GM19328 (cell line): ENCODE results near the gene PIAS3.
A peak's percentile ranks its signal among the peaks of the same experiment; 100 is the strongest.

Experiments
- ATAC-seq: cut with Tn5 transposase; IDR thresholded peaks from one replicate; pipeline ENCODE4 v1.9.1; 2021; ENCODE audit warnings: mild to moderate bottlenecking, moderate library complexity; ENCODE audit not compliant: unreplicated experiment

Gene PIAS3

GRCh38 chr1:145858901-145859490 is at the start of gene PIAS3:
TSS of gene PIAS3 (minus strand) at chr1:145859081. CDS start at chr1:145858990, 91 bp downstream.
- ATAC-seq, result peak; percentile 82

- ATAC-seq, result no peak
Observed at GRCh38 chr1:145908653-145909052, 49.8 kb upstream of the PIAS3 start.

DNA sequence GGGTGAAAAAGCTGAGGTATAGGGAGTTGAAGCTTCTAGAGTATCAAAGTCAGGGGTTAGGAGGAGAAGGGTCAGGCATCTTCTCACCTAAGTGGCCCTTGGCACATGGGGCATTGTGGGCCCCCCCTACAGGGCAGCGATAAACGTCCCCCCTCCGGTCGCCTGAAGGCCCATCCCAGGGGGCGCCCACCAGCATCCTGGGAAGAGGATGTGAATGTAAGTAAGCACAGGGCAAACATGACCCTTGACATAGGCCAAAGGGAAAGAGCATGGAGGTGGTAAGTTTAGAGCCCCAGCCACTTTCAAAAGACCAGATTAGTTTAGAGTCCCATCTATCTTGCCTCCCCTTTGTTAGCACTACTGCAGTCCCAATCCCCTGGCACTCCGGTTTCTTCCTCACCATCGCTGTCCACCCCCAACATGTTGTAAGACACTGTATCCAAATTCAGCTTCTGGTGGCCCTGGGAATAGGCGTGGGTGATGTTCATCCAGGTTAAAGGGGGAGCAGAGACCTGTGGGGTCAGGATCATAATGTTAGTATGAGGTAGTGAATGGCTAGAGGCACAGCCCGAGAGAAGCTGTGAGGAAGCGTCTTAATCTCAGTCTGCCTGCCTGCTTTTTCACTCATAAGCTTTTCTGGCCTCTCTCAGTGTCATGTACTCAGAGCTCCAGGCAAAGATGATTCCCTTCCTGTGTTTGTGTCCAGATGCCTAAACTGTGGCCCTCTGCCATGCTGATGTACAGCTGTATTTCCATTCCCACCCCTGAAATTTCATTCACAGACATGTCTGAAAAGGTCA is 48.3 kb upstream of the PIAS3 start:
- no peak for ATAC-seq

DNA sequence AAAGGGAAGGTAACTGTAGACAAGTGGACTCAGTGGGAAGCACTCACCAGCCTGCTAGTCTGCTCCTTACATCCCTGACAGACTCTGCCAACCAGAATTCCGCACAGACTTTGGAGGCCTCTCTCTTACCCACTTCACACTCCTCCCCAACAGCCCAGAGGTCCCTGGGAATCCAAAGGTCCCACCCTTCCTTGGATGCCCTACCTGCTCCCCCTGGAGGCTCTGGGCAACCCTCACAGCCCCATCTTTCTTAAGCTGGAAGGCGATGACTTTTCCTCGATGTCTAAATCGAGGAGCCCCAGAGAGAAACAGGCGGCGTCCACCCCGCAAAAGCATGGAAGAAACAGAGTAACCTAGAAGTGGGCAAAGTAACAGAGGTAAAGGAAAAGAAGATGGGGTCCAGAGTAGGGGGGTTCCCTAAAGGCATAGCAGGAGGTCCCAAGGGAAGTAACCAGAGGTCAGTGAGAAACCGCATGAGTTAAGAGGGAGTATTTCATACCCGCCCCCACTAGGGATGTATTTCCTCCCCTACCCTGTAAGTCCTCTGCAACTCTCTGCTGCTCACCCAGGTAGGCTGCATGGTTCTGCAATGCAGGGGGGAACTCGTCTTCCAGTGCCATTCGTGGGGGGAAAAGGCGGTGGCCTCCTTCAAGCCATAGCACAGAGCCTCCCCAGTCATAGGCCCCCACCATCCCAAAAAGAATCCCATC is 42.6 kb upstream of the PIAS3 start:
- no peak for ATAC-seq

DNA sequence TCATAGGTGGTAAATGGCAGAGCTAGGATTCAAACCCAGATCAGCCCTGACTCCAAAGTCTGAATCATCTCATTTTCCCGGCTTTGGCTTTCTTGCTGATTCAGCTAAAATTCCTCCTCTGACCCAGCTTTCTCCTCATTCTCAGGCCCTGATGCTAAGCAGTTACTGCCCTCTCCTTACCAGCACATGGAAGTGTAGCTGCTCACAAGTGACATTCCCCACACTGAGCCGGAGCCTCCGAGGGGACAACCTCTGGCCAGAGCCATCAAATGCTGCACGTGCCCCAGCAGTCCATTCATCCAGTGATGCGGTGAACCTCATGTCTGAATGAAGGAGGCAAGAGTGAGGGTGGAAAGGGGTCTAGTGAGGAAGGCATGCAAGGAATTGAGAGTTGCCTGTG is 39.9 kb upstream of the PIAS3 start:
- ATAC-seq, result no peak

GRCh38 chr1:145897969-145898368 is 39.1 kb upstream of the PIAS3 start:
- ATAC-seq, result no peak

DNA sequence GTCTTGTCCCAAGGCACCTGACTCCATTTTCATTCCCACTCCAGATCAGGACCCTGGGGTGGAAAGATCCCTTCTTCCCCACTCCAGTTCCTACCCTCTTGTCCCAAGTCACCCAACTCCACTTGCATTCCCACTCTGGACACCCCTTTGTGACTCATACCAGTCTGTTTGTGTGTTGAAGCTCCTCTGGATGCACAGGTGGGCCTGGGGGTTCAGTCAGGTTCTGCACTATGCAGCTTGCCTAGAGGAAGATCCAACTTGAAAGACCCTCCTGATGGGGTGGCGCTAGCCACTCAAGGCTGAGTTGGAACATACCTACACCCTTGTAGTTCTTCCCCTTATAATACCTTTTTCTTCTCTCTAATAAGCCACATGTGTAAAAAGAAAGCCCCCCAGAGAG is 36.6 kb upstream of the PIAS3 start:
- no peak for ATAC-seq

DNA sequence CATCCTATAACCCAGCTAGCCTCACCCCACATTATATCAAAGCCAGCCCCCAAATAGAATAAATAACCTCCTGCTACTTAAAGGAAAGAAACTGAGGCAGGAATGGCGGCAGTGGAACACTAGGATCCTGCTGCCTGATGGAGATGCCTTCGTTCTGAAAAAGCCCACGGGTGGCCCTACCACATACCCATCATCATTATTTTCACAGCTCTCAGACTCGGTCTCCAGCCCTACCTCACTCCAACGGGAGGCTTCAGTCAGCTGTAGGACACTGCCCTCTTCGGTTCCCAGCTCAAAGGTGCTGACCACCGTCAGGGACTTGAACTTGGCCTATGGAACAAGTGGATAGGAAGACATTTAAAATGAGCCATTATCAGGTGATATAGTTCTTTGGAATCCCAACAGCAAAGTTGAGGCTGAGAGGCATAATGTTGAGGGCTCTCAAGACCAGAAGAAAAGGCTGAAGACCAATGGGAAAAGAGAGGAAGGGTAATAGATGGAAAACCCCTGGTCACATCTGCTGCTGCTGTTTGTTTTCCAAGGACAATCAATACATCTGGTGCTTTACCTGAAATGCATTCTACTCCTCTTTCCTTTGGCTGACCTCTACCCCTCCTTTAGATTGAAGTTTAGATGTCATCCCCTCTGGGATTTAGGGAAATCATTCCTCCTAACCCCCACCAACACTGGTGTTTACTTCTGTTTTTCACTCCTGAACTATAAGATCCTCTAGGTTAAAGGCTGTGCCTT is 34.6 kb upstream of the PIAS3 start:
- no peak for ATAC-seq

GRCh38 chr1:145892486-145893087 is 33.7 kb upstream of the PIAS3 start:
- ATAC-seq, result no peak

- ATAC-seq, result no peak
Observed at GRCh38 chr1:145891587-145892485, 33.0 kb upstream of the PIAS3 start.

GRCh38 chr1:145891143-145891542 is 32.3 kb upstream of the PIAS3 start:
- no peak for ATAC-seq

DNA sequence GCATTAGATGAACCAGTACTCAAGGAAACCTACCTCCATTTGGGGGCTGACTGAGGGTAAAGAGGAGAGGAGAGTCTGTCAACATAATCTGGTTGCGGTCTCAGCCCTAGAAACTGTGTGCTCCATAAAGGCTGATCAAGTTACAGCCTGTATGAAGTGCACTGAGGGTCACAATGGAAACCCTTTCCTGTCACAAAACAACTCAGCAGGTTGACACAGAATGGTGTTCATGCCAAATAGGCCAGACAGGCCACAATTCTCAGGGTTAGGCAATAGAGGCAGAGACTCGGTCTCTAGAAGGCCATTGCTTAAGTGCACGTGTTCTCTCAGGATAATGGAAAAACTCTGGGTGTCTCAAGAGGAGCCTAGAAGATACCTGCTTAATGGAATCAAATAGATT is 30.8 kb upstream of the PIAS3 start:
- ATAC-seq, result no peak

DNA sequence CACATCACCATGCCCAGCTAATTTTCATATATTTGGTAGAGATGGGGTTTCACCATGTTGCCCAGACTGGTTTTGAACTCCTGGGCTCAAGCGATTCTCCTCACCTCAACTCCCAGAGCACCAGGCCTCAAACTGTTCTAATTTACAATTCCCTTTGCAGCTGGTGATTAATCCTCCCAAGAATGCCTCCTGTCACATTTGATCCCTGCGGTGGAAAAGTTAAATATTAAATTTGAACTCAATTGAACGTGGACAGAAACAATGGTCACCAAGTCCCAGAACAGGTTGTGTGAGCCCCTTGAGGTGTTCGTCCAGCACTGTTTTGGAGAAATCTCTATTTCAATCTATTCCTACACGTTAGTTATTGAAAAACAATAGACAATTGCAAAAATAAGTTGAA is 28.8 kb upstream of the PIAS3 start:
- no peak for ATAC-seq

DNA sequence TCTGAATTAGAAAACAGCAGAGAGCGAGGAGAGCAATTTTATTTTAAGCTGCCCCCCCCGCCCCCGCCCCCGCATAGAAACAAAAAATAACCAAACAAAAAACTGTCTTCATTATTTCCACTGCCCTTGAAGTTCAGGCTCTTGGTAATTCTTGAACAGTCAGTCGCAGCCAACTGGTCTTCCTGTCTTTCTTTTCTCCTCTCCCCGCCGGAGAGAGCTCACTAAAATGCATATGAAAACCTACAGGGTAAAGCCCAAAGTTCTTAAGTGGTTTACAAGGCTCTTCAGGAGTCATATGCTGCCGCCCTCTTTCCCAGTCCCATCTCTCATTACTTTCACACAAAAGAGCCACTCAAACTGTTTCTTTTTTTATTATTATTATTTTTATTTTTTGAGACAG is 27.9 kb upstream of the PIAS3 start:
- no peak for ATAC-seq

DNA sequence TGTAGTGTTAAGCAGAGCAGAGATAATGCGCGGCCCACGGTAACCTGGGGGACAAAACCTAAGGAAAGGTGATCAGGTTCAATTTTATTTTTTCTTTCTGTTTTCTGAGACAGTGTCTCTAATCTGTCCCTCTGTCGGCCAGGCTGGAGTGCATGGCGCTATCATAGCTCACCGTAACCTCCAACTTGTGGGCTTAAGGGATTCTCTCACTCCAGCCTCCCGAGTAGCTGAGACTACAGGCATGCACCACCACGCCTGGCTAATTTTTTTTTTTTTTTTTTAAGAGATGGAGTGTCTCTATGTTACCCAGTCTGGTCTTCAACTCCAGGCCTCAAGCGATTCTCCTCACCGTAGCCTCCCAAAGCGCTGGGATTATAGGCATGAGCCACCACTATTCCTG is 27.5 kb upstream of the PIAS3 start:
- ATAC-seq, result no peak

DNA sequence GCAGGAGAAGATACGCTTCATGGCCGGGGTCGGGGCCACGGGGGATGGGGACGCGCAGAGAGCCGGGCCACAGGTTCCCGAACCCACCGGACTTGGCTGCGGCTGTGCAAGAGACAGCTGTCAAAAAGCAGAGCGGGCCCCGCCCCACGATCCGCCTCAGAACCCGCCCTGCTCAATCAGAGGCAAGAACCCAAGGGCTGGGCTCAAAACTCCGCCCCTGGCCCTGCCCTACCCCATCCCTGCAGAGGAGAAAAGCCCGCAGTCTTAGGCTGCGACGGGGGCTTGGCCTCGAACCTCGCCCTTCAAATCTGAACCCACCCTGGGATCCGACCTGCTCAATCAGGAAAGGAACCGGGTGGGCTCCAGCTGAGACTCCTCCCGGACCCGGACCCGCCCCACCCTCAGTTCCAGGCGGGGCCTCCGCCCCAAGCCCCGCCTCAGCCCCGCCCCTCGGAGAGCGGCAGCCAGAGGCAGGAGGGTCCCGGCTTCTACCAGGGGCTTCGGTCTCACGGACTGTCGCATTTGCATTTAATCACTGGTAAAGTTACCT is 26.9 kb upstream of the PIAS3 start, which contains the start of gene ANKRD35:
Gene ANKRD35, minus strand, starts transcription at position 129 of the 550 bp plus-strand sequence. Its CDS starts 108 bp downstream, at position 21.
- peak; percentile 99 for ATAC-seq

- no peak for ATAC-seq
Observed at GRCh38 chr1:145884675-145885074, 25.8 kb upstream of the PIAS3 start.

- ATAC-seq, result no peak
Observed at GRCh38 chr1:145879775-145880174, 20.9 kb upstream of the PIAS3 start.

DNA sequence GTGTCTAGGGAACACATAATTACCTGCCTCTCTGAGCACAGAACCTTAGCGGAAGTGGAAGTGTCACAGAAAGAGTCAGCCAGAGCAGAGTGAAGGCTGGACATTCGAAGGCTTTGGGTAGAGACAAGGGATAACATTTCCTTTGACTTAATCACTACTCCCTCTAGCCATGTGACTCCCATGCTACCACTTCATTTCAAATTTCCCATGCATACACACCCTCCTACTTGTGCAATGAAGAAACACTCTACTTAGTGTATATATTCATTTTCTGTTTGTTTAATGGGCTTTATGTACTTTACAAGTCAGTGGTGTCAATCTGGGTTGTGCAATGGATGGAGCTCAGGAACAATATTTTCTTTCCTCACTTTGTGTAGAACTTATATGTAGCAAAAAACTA is 19.8 kb upstream of the PIAS3 start:
- no peak for ATAC-seq
